GM12878 (cell line): ENCODE results near the gene NHSL2. TPM values are rescaled to one million over a fixed set of nuclear protein-coding genes. Genes with fewer than 3 reads are reported as not detected.

Source experiments
- ATAC-seq: fragments of 200-7000 bp; cut with Tn5 transposase; 3 replicates; pipeline ENCODE4 v1.9.1; 2020; ENCODE audit warnings: mild to moderate bottlenecking, moderate library complexity
- BruUV-seq: library from RNA; stranded (reverse); fragments of 400-500 nt; replicated peaks from 2 replicates; lab custom pipeline; 2021; lab: Mats Ljungman, UMichigan
- CTCF ChIA-PET: fragments of 300-600 bp; sonication (Branson Sonifier 250); formaldehyde crosslinking; extraction: SDS; loops from one replicate; lab custom pipeline; 2021; ENCODE audit warnings: inconsistent platforms; lab: Yijun Ruan, JAX
- POLR2A ChIA-PET: fragments of 350-600 bp; formaldehyde crosslinking; extraction: SDS; loops from one replicate; lab custom pipeline; 2021; ENCODE audit warnings: inconsistent platforms; lab: Charles Lee
- RAD21 ChIA-PET: fragments of 300-600 bp; sonication (Branson Sonifier 250); formaldehyde crosslinking; loops from one replicate; lab custom pipeline; 2023; ENCODE audit warnings: antibody characterized with exemption; ENCODE audit not compliant: unreplicated experiment; lab: Charles Lee
- SMC1A ChIA-PET: fragments of 300-600 bp; sonication (Branson Sonifier 250); formaldehyde crosslinking; loops from one replicate; lab custom pipeline; 2023; ENCODE audit not compliant: unreplicated experiment, uncharacterized antibody; lab: Charles Lee
- DNase-seq: peaks from one replicate; pipeline ENCODE4 v3.0.0-alpha.2; 2011; ENCODE audit warnings: low read depth, low spot score
- FAIRE-seq: peaks from 3 replicates; lab custom pipeline; 2011; peaks lifted over from hg19 to GRCh38; lab: Jason Lieb, UNC
- H2AFZ ChIP-seq: 2 replicates; pipeline ENCODE4 v1.6.0; 2011; ENCODE audit warnings: low read depth, low read length, control low read depth; ENCODE audit not compliant: control insufficient read depth
- H3K27ac ChIP-seq: 2 replicates; pipeline ENCODE4 v1.5.1; 2011; ENCODE audit warnings: control low read depth; ENCODE audit not compliant: control insufficient read depth, insufficient read depth
- H3K27me3 ChIP-seq, 2 experiments: replicated peaks in 1 of 2; 2 replicates each; pipeline versions ENCODE4 v1.6.0 to v1.6.1; 2011; ENCODE audit warnings: low read length in 1 of 2; ENCODE audit not compliant: control insufficient read depth in 2 of 2, insufficient read depth in 2 of 2
- H3K36me3 ChIP-seq, 2 experiments: 2 replicates each; pipeline ENCODE4 v1.5.1; 2011; ENCODE audit warnings: low read length in 1 of 2; ENCODE audit not compliant: control insufficient read depth in 2 of 2, insufficient read depth in 2 of 2
- H3K4me1 ChIP-seq: 2 replicates; pipeline ENCODE4 v1.6.1; 2011; ENCODE audit warnings: mild to moderate bottlenecking, low read length, moderate library complexity, mixed read lengths; ENCODE audit not compliant: control insufficient read depth, insufficient read depth
- H3K4me2 ChIP-seq: 2 replicates; pipeline ENCODE4 v1.6.0; 2011; ENCODE audit warnings: control low read depth; ENCODE audit not compliant: control insufficient read depth, insufficient read depth
- H3K4me3 ChIP-seq: fragments of 200-600 bp; sonication (generic); 2 replicates; pipeline ENCODE4 v1.5.1; 2016
- H3K79me2 ChIP-seq: 2 replicates; pipeline ENCODE4 v1.6.0; 2011; ENCODE audit warnings: low read length; ENCODE audit not compliant: control insufficient read depth, insufficient read depth
- H3K9ac ChIP-seq: 2 replicates; pipeline ENCODE4 v1.8.0; 2011; ENCODE audit warnings: low read length, control low read depth, mixed read lengths; ENCODE audit not compliant: control insufficient read depth, insufficient read depth
- H3K9me3 ChIP-seq: replicated peaks from 3 replicates; pipeline ENCODE4 v1.5.1; 2011; ENCODE audit warnings: mild to moderate bottlenecking, low read length; ENCODE audit not compliant: control insufficient read depth, insufficient read depth
- H4K20me1 ChIP-seq: 2 replicates; pipeline ENCODE4 v1.6.0; 2011; ENCODE audit not compliant: control insufficient read depth, insufficient read depth
- CHD1 ChIP-seq: IDR thresholded peaks from 2 replicates; pipeline ENCODE4 v1.6.1; 2012; ENCODE audit warnings: low read depth, low read length, improper control_type of control experiment
- CREB1 ChIP-seq: IDR thresholded peaks from 2 replicates; pipeline ENCODE4 v1.6.1; 2012; ENCODE audit warnings: low read depth, mild to moderate bottlenecking, inconsistent platforms
- ETV6 ChIP-seq, 2 experiments: fragments of 450-650 bp in 1 of 2; IDR thresholded peaks in 1 of 2; conservative IDR thresholded peaks in 1 of 2; 2 replicates each; pipeline ENCODE4 v1.6.1; 2014; ENCODE audit warnings: antibody characterized with exemption in 1 of 2, borderline replicate concordance in 1 of 2, low read depth in 1 of 2, mild to moderate bottlenecking in 1 of 2, moderate library complexity in 1 of 2
- FOS ChIP-seq: IDR thresholded peaks from 3 replicates; pipeline ENCODE4 v1.6.1; 2011; ENCODE audit warnings: borderline replicate concordance; ENCODE audit not compliant: insufficient read length; ENCODE audit errors: extremely low read depth
- KLF5 ChIP-seq: fragments of 450-650 bp; IDR thresholded peaks from 2 replicates; pipeline ENCODE4 v1.6.1; 2014; ENCODE audit warnings: mild to moderate bottlenecking; ENCODE audit not compliant: partially characterized antibody
- MLLT1 ChIP-seq: fragments of 450-650 bp; IDR thresholded peaks from 2 replicates; pipeline ENCODE4 v1.6.1; 2016; ENCODE audit warnings: mild to moderate bottlenecking
- PAX5 ChIP-seq: IDR thresholded peaks from 2 replicates; pipeline ENCODE4 v1.6.1; 2011; ENCODE audit warnings: low read depth, low read length, borderline replicate concordance
- SMC3 ChIP-seq: IDR thresholded peaks from 2 replicates; pipeline ENCODE4 v1.6.1; 2011; ENCODE audit warnings: low read length, improper control_type of control experiment, borderline replicate concordance
- ZBTB40 ChIP-seq: fragments of 450-650 bp; IDR thresholded peaks from 2 replicates; pipeline ENCODE4 v1.6.1; 2016; ENCODE audit warnings: mild to moderate bottlenecking, moderate library complexity, borderline replicate concordance
- ZNF24 ChIP-seq: fragments of 450-650 bp; IDR thresholded peaks from 2 replicates; pipeline ENCODE4 v1.6.1; 2017; ENCODE audit warnings: antibody characterized with exemption, mild to moderate bottlenecking
- ZZZ3 ChIP-seq: IDR thresholded peaks from 2 replicates; pipeline ENCODE4 v1.6.1; 2011; ENCODE audit warnings: low read depth; ENCODE audit not compliant: control insufficient read depth, insufficient read length
- WGBS: methylation state at CpG from one replicate; pipeline ENCODE4 v1.1.6; 2016; ENCODE audit warnings: low lambda C conversion rate; ENCODE audit not compliant: insufficient replicate concordance, insufficient coverage; ENCODE audit errors: missing lambda C conversion rate; 5-methylcytosine and 5-hydroxymethylcytosine counted together
- in situ Hi-C: fragments of 300-500 bp; cut with MboI; formaldehyde crosslinking; loops from 9 replicates; pipeline ENCODE4 v1.14.3; 2018; ENCODE audit warnings: mixed read lengths
- intact Hi-C: fragments of 100-400 bp; cut with micrococcal nuclease; formaldehyde crosslinking; loops from one replicate; pipeline ENCODE4 v1.14.2; 2022; ENCODE audit not compliant: unreplicated experiment
- polyA plus RNA-seq, 11 experiments: library from polyadenylated mRNA; depleted of rRNA in 4 of 11; unstranded in 6 of 11; stranded (reverse) in 5 of 11; fragments of >200 nt; fragmentation: Nextera tagmentation in 4 of 11; fragmentation: Illumina TruSeq in 1 of 11; extraction: Ambion mirVana in 4 of 11; extraction: Trizol in 1 of 11; gene quantifications; 1 replicate in 1 of 11; 2 replicates in 10 of 11; pipeline versions ENCODE4 v1.2.1 to v1.2.3, GENCODE V29; 2011 to 2016; ENCODE audit warnings: inconsistent platforms in 2 of 11, missing spikeins in 2 of 11, low read depth in 1 of 11
- total RNA-seq, 4 experiments: library from RNA; depleted of rRNA in 3 of 4; stranded (reverse); fragments of >200 nt in 3 of 4; fragmentation: Illumina TruSeq in 1 of 4; extraction: Trizol in 1 of 4; gene quantifications; 2 replicates each; pipeline versions ENCODE4 v1.2.1 to v1.2.3, GENCODE V29; 2013 to 2021

NHSL2 gene
- total and polyA plus RNA-seq, 10 of the 15 experiments (the other 5 are each of a cell fraction or from before 2014, with no cell fraction given): 0.05 to 0.53 (median 0.07) TPM; not detected in 2

- BruUV-seq: no TSS peak
- no peak for DNase-seq
- H3K79me2 ChIP-seq: no peaks in the 10 kb centered on the region
- no peaks in the 10 kb centered on the region for H3K9me3 ChIP-seq
- intact Hi-C loops: loop anchor here (10.0 kb wide), 1 partner anchor 593 kb away; no protein-coding TSS in a partner anchor
- no peaks in the 10 kb centered on the region for H3K36me3 ChIP-seq
- ATAC-seq: no peak
- in situ Hi-C loops: no loop called here
- H3K4me1 ChIP-seq: peaks cover 5% of the 10 kb centered on the region; the same call in 1 of the 2 replicates
- H2AFZ ChIP-seq: no peak overlapping the region
- ChIA-PET SMC1A (no interaction called here), POLR2A (no interaction called here), RAD21 (no interaction called here), CTCF (no interaction called here)
- H3K4me2 ChIP-seq: no peak overlapping the region
- TF ChIP-seq CHD1 (no peak), PAX5 (no peak), ZNF24 (no peak)
- no peak overlapping the region for H3K9ac ChIP-seq
- no peak overlapping the region for H3K27ac ChIP-seq
- WGBS: 23% methylated on average over 6 of the region's 6 CpGs
- no peak for FAIRE-seq
- no peak overlapping the region for H3K4me3 ChIP-seq
- peaks cover 0 to 1% of the 10 kb centered on the region in 2 experiments; a peak in 1 of 4 replicates for H3K27me3 ChIP-seq
- H4K20me1 ChIP-seq: no peaks in the 10 kb centered on the region
Measured at GRCh38 chrX:72107320-72107719, 196.7 kb downstream of the NHSL2 start.

- CTCF ChIA-PET: no interaction called here
- Histone ChIP-seq H2AFZ (no peak overlapping the region), H3K4me3 (no peak overlapping the region), H3K36me3 (no peaks in the 10 kb centered on the region), H3K9ac (no peak overlapping the region), H3K4me1 (peaks cover 5% of the 10 kb centered on the region; the same call in 1 of the 2 replicates), H3K27me3 (peaks cover 0 to 1% of the 10 kb centered on the region in 2 experiments; a peak in 1 of 4 replicates), H3K27ac (no peak overlapping the region), H4K20me1 (no peaks in the 10 kb centered on the region), H3K79me2 (no peaks in the 10 kb centered on the region), H3K4me2 (no peak overlapping the region), H3K9me3 (no peaks in the 10 kb centered on the region)
- DNase-seq (no peak), ATAC-seq (no peak), FAIRE-seq (no peak)
- POLR2A ChIA-PET: no interaction called here
- 42% methylated on average over 12 of the region's 12 CpGs for WGBS
- SMC1A ChIA-PET: no interaction called here
- no TSS peak for BruUV-seq
- intact Hi-C loops (loop anchor here (10.0 kb wide), 1 partner anchor 593 kb away; no protein-coding TSS in a partner anchor), in situ Hi-C loops (no loop called here)
- RAD21 ChIA-PET: no interaction called here
- TF ChIP-seq CREB1 (no peak), MLLT1 (no peak), ETV6 (conservative IDR thresholded peaks at IDR 0.05 in 1 of 2, IDR thresholded peaks at IDR 0.05 in 1 of 2; ENCODE audit: borderline replicate concordance in 1 of 2, low read depth in 1 of 2) (no peak), ZBTB40 (no peak), SMC3 (no peak), FOS (no peak), ZZZ3 (no peak), KLF5 (no peak)
Measured at GRCh38 chrX:72107841-72108595, 197.4 kb downstream of the NHSL2 start.
